ENCODE data around the gene TMBIM6. TPM values are rescaled to one million over a fixed set of nuclear protein-coding genes. Genes with fewer than 3 reads are reported as not detected.
"Not testable (repeated sequence)": the region's sequence is repeated elsewhere in the genome, so short reads cannot be mapped to it uniquely, and the experiment has no call there.

Gene TMBIM6, protein sequence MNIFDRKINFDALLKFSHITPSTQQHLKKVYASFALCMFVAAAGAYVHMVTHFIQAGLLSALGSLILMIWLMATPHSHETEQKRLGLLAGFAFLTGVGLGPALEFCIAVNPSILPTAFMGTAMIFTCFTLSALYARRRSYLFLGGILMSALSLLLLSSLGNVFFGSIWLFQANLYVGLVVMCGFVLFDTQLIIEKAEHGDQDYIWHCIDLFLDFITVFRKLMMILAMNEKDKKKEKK
- 100 to 1,000 TPM; 880 to 918 TPM for total RNA-seq
- long read RNA-seq, transcript TMBIM6-202 (9 exons, 2,598 nt): minor isoform, 298 of 1,111 reads
- long read RNA-seq, transcript TMBIM6-201 (10 exons, 2,836 nt): major isoform, 548 of 1,111 reads
- long read RNA-seq, transcript TMBIM6-209 (8 exons, 2,494 nt): minor isoform, 12 of 1,111 reads
- long read RNA-seq, transcript TMBIM6-219 (3 exons, 484 nt): minor isoform, 25 of 1,111 reads
- long read RNA-seq, partial matches to known transcripts: 208 of 1,111 reads
- long read RNA-seq, other reads (novel, unspliced or antisense): 16 of 1,111 reads

- DNase-seq: peak; percentile 98 to 100
- peak; percentile 89 for ATAC-seq
- intact Hi-C loops (cut with DNase I, micrococcal nuclease): no loop called here
Observed at GRCh38 chr12:49740930-49741881, at the start of gene TMBIM6. Gene TMBIM6, plus strand, starts transcription at chr12:49741557. Its CDS starts 10,937 bp downstream, at chr12:49752494.

DNA sequence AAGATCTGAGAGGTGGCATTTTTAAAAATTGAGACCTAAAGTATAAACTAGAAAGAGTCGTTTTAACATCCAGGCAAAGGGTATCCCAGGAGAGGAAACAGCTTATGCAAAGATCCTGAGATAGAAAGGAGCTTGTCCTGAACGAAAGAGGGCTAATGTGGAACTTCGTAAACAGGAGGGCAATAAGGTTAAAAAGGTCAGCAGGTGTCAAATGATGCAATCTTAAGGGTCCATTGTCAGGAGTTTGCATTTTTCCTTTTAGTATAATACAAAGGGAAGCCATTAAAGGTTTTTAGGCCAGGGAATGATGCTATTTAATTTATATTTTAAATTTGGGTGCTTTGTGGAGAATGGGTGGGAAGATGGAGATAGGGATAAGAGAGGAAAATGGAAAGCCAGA is 48.5 kb upstream of the TMBIM6 start:
- intact Hi-C loops (cut with DNase I, micrococcal nuclease): loop anchor here in 1 of 2 donors (5.0 kb wide), 1 partner anchor 126 kb away; the partner anchor contains the start of gene MCRS1
- DNase-seq: no peak
- ATAC-seq: no peak

- intact Hi-C loops (cut with DNase I, micrococcal nuclease): loop anchor here in 1 of 2 donors (5.0 kb wide), 1 partner anchor 127 kb away; the partner anchor contains the start of gene MCRS1
- DNase-seq: no peak
- ATAC-seq: no peak
Observed at GRCh38 chr12:49693931-49694444, 47.4 kb upstream of the TMBIM6 start.

GRCh38 chr12:49696723-49697122 is 44.6 kb upstream of the TMBIM6 start:
- ATAC-seq (no peak), DNase-seq (no peak)
- intact Hi-C loops (cut with DNase I, micrococcal nuclease): no loop called here

GRCh38 chr12:49697808-49698207 is 43.5 kb upstream of the TMBIM6 start:
- intact Hi-C loops (cut with DNase I, micrococcal nuclease): no loop called here
- DNase-seq (no peak), ATAC-seq (no peak)

- intact Hi-C loops (cut with DNase I, micrococcal nuclease): no loop called here
- ATAC-seq (peak; percentile 22), DNase-seq (peak; percentile 21 to 37)
Observed at GRCh38 chr12:49698619-49699545, 42.5 kb upstream of the TMBIM6 start.

- ATAC-seq (no peak), DNase-seq (no peak)
- intact Hi-C loops (cut with DNase I, micrococcal nuclease): no loop called here
Observed at GRCh38 chr12:49702009-49702408, 39.3 kb upstream of the TMBIM6 start.

DNA sequence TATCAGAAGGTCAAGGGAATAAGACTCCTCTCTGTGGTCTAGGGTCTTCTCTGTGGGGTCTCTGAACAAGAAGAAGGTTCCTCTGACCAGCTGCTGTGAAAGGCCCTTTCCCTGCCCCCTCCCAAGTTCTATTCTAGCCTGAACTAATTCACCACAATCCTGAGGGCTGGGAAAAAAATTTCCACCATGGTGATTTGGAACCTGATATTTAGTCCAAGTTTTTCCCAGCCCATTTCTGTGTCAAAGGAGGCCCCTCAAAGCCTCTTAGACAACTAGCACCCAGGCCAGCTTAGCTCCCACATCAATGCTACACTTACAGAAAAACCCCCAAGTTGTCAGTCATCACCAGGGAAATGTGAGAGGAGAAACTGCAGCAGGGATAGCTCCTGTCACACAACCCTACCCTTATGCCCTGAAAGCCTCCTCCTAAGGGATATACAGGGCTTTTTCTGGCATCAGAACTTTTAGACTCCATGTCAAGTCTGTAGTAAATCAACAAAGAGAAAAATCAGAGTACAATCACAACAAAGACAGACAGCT is 38.6 kb upstream of the TMBIM6 start:
- DNase-seq (no peak), ATAC-seq (no peak)
- intact Hi-C loops (cut with DNase I, micrococcal nuclease): no loop called here

DNA sequence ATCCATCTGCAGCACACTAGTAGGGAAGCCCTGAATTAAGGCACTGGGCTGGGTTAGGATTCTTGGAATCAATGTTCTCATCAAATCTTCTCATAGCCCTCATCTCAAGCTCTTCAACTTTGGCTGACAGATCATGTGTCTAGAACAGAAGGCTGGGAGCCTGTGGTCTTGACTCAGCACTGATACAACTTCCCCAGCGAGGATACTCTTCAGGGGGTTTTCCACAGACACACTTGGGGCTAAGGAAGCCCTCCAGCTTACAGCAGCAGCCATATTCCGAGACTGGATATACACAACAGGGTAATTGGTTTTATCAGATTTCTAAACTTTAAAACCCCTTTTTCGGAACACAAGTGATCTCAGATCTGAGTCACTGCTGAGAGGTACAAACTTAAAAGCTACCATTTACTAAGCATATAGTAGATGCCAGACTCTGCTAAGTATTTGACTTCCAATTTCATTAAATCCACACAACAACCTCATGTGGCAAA is 37.7 kb upstream of the TMBIM6 start:
- intact Hi-C loops (cut with DNase I, micrococcal nuclease): no loop called here
- no peak for ATAC-seq
- DNase-seq: no peak

- ATAC-seq (no peak), DNase-seq (peak; percentile 21 to 27)
Observed at GRCh38 chr12:49705479-49706134, 35.8 kb upstream of the TMBIM6 start.

DNA sequence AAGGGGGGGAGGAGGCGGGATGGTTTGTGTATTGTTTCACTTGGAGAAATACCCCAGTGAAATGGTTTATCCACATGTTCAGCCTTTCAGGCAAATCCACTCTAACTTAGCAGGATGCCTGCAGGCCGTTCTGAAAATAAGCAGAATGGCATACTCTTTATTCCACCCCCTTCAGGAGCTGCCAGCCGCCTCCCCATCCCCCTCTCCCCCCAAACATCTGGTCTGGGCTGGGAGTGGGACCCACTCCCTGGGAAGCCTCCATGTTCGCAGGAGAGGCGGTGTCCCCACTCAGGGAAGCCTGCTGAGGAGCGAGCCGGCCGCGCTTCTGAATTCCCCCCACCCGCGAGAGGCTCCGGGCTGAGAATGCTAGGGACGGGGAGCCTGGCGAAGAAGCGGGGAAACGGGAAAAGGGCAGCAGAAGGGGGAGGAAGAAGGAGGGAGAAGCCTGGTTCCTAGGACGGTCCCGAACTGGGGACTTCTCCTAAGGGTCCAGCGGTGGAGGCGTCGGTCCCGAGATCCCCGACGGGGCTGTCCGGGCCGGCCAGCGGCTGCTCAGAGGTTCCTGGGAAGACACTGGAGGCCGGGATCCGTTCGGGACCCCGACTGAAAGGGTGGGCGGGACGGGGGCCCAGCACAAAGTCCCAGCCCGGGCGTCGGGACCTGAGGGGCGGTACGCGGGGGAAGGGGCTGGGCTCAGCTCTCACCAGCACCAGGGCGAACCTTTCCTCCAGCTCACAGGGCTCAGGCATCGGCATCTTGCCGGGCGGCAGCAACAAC is 34.8 kb upstream of the TMBIM6 start:
- intact Hi-C loops (cut with DNase I, micrococcal nuclease): loop anchor here (5.0 kb wide), 2 partner anchors 59 to 64 kb away; no protein-coding TSS in a partner anchor
- ATAC-seq: no peak
- peak; percentile 25 to 39 for DNase-seq

More at GRCh38 chr12:49705479-49706134, 35.8 kb upstream of the TMBIM6 start:
- intact Hi-C loops (cut with DNase I, micrococcal nuclease): loop anchor here (5.0 kb wide), 2 partner anchors 58 to 63 kb away; no protein-coding TSS in a partner anchor

DNA sequence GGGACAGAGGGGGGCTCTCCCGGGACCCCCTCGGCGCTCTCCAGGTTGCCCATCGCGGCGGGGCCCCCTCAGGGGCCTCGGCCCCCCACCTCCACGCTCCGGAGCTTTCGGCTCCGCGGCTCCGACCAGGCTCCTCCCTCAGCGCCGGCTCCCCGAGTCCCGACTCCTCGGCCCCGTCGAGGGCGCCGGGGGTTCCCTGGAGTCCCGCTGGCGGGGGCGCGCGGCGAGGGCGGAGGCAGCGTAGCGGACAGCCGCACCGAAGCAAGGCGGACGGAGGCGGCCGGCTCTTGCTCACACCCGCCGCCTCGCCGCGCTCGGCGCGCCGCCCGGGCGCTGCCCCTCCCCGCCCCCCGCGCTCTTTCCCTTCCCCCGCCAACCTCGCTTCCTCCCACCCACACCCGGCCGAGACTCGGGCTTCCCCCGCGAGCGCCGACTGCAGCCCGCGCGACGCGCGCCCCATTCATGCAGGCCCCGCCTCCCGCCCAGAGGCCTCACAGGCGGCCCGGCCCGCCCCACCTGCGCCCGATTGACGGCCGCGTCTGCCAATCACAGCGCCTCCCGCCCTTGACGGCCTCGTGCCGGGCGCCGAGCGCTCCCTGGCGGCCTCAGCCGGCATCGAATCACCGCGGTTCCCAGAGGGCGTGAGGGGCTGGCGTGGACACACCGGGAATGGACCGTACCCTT is 34.1 kb upstream of the TMBIM6 start, which contains the start of gene FMNL3:
FMNL3 (minus strand) TSS at position 278 of the 684 bp plus-strand sequence; CDS start at position 53, 225 bp downstream.
- intact Hi-C loops (cut with DNase I, micrococcal nuclease): loop anchor here (5.0 kb wide), 2 partner anchors 60 to 65 kb away; no protein-coding TSS in a partner anchor
- peak; percentile 95 to 98 for DNase-seq
- ATAC-seq: peak; percentile 100

- no peak for DNase-seq
- no peak for ATAC-seq
- intact Hi-C loops (cut with DNase I, micrococcal nuclease): loop anchor here (5.0 kb wide), 2 partner anchors 60 to 65 kb away; no protein-coding TSS in a partner anchor
Observed at GRCh38 chr12:49707812-49708147, 33.6 kb upstream of the TMBIM6 start.

GRCh38 chr12:49708851-49709250 is 32.5 kb upstream of the TMBIM6 start:
- no peak for ATAC-seq
- DNase-seq: no peak
- intact Hi-C loops (cut with DNase I, micrococcal nuclease): loop anchor here (5.0 kb wide), 2 partner anchors 62 to 67 kb away; no protein-coding TSS in a partner anchor

GRCh38 chr12:49713952-49714351 is 27.4 kb upstream of the TMBIM6 start:
- DNase-seq; ATAC-seq; intact Hi-C loops (cut with DNase I, micrococcal nuclease): not testable (repeated sequence)

Data from left colon (tissue), 2 donors.